GM21360 (cell line): ENCODE results near the gene SAMD4B.
"Not testable (repeated sequence)": the region's sequence is repeated elsewhere in the genome, so short reads cannot be mapped to it uniquely, and the experiment has no call there.

Experiments used
- ATAC-seq: cut with Tn5 transposase; IDR thresholded peaks from one replicate; pipeline ENCODE4 v1.9.1; 2021; ENCODE audit warnings: mild to moderate bottlenecking, moderate library complexity; ENCODE audit not compliant: unreplicated experiment

Gene SAMD4B

DNA sequence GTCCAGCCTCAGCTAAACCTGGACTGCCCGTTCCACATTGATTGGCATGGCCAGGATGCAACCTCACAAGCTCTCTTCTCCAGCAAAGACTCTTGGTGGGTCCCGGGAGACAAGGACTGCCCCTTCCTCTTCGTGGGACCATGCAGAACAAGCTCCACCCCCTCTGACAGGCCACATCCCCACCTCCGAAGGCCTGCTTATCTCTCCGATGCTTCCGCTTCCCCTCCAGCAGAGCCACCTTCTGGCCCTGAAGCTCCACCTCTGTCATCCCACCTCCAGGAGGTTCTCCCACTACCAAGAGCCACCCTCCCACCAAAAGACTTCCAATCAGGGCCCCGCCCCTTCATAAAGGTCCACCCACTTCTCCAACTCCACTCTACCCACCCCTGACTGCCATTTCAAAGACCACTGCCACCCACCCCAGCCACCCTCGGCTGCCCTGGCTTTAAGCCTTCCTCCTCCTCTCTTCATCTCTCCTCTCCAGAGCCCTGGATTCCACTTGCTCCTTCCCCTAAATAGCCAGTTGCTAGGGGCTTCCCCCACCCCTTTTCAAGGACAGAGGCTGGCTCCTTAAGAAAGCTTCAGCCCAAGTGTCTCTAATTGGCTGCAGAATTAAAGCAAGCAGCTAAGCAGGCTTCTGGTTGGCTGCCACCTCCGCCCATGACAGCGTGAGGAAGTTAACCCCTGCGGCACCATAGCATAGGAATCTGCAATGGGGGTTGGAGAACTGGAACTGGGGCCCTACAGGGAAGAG lies 31.5 kb upstream of the SAMD4B start:
- no peak for ATAC-seq

DNA sequence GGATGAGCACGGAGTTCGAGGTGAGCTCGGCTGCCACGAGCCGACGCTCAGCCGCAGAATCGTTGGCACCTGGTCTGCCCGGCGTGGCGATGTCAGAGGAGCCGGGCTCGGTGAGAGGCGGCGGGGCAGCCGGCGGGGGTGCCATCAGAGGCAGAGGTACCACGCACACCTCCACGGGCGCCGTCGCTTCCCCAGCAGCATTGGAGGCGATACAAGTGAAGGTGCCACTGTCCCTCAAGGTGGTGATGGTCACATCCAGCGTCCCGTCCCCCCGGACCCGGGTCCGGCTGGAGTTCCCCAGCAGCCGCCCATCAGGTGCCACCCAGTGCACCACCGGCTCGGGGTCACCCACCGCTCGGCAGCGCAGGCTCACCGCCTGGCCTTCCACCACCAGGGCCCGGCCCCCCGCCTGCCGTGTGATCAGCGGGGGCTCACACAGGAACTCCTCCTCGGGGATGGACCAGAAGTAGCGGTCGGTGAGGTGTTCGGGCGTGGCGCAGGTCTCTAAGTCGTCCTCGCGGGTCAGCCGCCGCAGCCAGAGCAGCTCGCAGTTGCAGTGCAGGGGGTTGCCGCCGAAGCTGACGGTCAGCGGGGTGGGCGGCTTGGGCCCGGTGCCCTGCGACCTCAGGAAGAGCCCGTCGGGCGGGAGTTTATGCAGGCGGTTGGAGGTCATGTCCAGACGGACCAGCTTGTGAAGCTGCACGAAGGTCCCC lies 28.0 kb upstream of the SAMD4B start:
- no peak for ATAC-seq

DNA sequence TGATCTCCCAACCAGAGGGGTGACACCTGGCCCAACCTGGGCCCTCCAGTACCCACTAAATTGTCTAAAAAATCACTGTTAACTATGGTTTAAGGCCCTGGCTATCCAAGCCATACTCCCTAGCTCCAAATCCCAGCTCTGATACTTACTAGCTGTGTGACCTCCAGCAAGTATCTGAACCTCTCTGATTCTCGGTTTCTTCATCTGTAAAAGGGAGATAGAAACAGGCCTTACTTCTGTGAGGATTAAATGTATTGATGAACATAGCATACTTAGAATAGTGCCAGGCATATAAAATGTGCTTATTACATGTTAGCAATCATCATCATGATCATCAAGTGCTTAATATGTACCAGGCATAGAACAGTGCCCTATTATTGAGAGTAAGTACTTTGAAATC lies 26.3 kb upstream of the SAMD4B start:
- no peak for ATAC-seq

DNA sequence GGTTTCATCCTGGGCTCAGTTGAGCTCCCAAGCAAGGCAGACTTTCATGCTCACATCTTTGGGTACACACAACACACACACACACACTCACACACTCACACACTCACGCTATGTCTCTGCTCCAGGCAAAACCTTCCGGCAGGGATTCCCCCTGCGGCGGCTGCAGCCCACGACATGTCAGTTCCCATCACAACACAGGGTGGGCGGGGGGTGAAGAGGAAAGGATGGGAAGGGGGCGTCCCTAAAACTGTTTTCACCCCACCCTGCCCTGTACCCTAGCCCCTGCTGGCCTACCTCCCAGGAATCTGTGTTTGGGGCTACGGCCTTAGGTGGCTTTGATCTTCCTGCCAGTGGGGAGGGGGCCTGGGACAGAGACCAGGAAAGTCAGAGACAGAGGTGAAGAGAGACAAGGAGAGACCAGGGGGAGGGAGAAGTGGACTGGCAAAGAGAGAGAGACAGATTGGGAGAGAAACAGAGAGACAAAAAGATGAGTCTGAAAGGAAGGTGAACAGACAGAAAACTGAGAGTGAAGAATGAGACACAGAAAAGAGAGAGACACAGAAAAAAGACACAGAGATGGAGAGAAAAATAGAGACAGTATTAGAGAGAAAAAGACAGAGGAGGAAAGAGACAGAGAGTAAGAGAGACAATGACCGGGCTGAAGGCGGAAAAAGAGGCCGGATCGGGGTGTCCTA lies 25.4 kb upstream of the SAMD4B start:
- no peak for ATAC-seq

DNA sequence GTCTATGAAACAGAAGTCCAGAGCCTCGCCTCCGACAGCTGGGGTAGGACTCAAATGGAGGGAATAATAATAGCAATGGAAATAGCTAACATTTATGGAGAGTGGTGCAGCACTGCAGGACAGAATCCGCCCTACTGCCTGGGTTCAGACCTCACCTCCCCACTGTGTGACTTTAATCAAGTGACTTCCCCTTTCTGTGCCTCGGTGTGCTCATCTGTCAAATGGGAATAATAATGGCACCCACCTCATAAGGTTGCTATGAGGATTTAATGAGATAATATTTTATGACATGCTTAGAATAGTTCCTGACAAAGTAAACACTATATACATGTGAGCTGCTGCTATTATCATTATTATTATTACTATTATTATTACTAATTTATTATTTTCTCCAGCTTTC lies 24.7 kb upstream of the SAMD4B start:
- ATAC-seq, result no peak

DNA sequence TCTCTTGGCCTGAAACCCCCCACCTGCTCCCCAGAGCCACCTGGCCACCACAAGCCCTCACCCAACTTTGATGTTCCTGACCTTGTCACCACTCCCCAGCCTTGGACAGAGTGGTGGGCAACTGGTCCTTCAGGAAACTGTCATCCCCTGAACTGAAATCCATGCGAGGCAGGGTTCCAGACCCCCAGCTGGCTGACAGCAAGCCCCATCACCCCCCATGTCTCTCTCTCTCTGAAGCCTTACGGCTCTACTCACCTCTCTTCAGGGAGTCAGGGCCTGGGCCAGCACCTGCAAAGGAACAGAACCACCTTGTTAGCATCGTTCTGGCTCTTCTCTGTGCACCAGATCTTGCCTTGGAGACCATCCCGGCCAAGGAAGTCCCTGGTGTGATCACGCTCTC lies 24.1 kb upstream of the SAMD4B start:
- no peak for ATAC-seq

DNA sequence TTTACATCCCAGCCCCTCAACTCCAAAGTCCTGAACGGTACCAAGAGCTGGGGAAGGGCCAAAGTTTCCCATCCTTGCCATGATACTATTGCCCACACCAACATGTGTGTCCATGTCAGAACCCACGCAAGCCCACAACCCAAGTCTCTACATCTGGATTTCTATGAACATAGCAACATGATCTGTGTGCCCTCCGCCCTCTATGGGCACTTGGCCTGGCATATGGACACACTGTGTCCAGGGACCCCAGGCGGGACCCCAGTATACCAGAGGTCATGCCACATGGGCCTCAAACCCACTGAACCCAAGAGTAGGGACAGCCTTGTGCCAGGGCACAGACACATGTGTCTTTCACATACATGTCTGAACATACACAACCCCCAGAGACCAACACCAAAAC lies 23.5 kb upstream of the SAMD4B start:
- no peak for ATAC-seq

DNA sequence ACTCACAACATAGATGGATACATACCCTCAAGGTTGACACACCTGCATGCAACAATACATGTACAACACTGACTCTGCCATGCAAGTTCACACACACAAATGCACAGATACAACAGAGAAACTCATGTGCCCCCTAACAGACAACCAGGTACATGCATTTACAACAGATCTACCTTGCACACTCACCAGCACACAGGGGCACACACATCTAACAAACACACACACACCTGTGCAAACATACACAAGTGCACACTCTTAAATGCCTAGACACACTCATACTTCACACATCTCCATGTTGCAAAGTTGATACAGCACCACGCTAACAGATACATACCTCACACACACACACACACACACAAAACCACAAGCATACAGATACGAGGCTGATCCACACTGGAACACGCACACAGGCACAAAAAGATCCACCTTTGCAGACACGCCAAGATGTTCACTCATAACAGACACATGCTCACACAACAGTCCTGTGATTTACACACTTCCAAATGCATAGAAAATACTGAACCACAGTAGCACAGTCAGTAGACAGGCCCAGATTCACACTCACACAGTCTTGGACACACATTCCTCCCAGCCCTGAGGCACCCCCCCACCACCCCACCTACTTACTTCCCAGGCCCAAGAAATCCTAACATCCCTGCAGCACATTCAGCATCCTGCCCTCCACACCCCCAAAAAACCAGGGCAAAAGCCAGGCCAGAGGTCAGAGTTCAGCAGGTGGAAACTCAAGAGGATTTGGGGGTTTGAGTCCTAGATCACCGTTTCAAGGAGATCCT lies 22.9 kb upstream of the SAMD4B start:
- ATAC-seq, result no peak

DNA sequence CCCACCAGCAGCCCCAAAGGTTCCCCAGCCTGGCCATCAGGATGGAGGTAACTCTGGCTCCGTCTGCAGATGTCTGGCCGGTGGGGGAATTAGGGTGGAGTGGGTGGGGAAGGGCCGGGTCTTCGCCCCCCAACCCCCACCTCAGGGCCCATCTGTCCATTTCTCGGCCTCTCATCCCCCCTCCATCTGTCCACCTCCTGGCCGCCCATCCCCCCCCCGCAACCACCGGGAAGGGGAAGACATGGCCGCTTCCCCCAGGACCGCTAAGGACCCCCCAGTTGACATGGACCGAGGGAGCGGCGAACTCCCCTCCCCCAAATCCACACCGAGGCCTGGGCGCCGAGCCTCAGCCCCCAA lies 22.4 kb upstream of the SAMD4B start:
- ATAC-seq, result no peak

DNA sequence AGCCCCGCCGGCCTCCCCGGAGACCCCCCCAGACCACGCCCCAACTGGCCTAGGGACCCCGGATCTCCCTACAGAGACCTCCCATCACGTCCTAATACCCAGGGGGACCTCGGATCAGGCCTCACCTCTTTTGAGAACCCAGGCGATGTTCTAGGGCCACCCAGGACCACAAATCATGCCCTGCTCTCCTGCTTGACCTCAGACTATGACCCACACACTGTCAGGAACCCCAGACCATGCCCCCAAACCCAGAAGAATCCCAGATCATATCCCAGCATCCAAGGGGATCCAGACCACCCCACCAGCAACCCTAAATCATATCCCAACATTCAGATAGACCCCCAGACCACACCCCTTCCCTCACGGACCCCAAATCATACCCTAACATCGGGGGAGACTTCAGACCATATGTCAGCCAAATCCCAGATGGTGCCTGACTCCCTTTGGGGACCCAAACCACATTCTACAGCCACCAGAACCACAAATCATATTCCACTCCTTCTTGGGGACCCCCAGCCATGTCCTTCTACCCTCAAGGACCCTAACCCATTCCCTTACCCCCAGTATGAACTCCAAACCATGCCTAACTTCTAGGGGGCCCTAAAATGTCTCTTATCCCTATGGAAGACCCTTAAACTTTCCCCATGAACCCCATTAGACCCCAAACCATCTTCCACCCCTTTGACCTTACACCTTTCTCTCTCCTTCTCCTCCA lies 20.9 kb upstream of the SAMD4B start:
- ATAC-seq, result no peak

DNA sequence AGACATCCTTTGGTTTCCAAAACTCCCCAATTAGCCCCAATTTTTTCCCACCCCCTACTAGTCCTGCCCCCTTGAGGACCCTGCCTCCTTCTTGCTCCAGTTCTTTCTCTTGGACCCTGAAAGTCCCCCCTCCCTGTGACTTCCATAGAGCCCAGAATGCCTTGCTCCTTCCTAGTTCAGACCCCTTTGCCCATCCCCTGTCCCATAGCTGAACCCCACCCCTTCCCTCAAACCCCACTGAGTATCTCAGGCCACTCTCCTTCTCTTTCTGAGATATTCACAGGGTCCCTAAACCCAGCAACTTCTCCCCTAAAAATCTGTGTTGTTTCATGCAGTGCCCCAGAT lies 20.4 kb upstream of the SAMD4B start:
- ATAC-seq, result no peak

DNA sequence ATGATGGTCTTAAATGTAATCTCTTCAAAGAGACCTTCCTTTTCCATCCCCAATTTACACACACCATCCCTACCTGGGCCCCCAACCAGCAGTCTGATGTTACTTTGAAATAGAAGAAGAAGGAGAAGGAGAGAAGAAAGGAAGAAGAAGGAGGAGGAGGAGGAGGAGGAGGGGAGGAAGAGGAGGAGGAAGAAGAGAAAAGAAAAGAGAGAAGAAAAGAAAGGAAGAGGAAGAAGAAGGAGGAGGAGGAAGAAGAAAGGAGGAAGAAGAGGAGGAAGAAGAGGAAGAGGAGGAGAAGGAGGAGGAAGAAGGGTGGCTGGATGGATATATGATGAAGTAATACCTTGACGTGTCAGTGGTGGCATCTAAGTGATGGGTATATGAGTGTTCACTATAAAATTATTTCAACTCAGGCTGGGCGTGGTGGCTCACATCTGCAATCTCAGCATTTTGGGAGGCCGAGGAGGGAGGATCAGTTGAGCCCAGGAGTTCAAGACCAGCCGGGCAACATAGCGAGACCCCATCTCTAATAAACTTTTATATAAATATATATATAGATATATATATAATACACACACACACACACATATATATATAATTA lies 17.9 kb upstream of the SAMD4B start:
- no peak for ATAC-seq

DNA sequence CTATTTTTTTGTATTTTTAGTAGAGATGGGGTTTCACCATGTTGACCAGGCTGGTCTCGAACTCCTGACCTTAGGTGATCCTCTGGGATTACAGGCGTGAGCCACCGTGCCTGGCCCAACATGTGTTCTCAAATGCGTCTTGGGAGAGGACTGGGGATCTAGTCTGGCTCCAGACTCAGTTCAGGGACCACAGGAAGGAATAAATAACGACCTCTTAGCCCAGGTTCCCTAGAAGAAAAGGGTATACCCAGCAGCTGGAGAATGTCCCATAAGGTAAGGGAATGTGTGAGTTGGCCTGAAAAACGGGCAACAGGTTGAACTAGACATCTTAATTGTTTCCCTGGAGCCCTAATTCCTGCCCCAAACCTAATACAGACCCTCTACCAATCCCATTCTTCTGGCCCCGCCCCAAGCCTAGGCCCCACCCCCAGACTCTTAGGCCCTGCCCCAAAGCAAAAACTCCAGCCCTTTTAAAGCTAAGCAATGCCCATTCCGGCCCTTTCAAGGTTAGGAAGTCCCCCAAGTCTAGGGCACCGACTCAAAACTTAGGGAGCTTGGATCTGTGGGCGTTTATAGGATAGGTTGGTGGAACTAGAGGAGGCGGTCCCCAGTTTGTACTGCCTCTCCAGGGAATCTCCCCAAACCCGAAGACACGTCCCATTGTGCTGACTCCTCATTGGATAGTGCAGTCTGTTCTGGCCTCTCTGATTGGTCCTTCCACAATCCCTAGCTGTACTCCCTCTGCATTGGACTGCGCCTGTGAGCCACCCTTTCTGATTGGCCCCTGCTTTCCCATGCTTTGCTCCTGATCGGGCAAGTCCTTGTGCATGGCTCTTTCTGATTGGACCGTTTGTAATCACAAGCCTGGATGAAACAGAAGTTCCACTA lies 16.2 kb upstream of the SAMD4B start:
- ATAC-seq, result no peak

DNA sequence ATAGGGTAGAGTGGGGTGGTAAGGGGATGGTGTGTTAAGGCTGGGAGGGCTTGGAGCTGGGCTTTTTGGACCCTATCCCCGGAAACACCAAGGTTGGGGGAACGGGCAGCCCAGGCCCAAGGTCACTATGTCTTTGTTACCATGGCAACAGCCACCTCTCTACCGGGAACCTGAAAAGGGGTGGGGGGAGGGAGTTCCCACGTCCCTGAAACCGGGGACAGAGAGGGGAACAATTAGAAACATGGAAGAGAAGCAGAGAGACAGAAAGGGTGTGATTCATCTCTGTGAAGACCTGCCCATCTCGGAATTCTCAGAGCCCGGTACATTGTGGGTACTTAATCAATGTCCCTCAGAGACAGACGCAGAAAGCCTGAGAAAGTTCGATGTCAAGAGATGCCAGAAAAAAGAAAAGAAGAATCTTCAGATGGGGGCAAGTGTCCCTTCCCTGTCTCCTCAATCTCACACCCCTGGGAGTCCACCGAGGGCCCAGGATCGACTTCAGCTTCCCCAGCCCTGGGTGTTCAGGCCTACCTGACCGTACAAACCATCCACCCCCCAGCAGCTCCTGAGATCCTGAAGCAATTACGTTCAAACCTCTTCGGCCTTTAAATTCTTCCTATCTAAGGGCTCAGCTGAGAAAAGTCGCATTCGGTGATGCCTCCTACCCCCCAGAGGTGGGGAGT lies 14.7 kb upstream of the SAMD4B start:
- no peak for ATAC-seq

DNA sequence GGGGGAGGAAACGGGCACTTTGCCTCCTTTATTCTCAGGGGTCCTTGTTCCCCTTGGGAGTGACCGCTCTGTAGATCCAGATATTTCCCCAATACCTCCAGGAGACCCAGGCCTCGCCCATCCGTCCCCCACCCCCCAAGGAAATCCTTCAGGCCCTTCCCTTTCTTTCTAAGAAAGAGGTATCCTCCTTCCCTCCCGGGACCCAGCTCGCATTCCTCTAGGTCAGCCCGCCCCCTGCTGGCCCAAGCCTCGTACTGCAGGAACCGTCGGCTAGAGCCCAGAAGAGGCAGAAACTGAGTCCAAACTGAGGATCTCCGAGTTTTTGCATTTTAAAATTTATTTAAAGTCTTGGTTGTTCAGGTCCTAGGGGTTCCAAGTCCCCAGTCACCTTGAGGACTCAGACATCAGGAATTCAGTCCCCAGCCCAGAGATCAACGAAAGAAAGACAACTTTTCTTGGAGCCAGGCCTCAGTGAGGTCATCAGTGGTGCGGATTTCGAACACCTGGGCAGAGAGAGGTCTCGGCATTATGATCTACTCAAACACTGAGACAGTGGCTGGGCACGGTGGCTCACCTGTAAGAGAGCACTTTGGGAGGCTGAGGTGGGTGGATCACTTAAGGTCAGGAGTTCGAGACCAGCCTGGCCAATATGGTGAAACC lies 14.0 kb upstream of the SAMD4B start:
- no peak for ATAC-seq

DNA sequence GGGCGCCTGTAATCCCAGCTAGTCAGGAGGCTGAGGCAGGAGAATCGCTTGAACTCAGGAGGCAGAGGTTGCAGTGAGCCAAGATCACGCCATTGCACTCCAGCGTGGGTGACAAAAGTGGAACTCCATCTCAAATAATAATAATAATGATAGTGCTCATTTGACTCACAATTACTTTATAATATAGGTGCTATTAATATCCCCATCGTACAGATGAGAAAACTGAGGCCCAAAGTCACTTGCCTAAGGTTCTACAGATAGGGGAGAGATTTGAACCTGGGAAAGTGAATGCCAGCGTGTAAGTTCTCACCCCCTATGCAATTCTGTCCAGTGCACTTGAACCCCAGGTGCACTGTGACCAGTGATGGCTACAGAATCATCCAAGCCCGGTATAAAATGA lies 12.3 kb upstream of the SAMD4B start:
- ATAC-seq, result no peak

DNA sequence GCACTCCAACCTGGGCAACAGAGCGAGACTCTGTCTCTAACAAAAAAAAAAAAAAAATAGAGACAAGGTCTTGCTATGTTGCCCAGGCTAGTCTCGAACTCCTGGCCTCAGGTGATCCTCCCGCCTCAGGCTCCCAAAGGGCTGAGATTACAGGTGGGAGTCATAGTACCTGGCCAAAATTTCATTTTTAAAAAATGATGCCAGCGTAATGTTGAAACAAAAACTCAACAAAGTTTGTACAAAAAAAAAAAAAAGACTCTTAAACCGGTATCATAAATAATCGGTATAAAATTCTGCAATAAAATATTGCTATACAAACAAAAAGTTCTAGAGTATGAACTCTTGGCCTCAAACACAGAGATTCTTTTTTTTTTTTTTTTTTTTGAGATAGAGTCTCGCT lies 9.9 kb upstream of the SAMD4B start:
- ATAC-seq, result no peak

DNA sequence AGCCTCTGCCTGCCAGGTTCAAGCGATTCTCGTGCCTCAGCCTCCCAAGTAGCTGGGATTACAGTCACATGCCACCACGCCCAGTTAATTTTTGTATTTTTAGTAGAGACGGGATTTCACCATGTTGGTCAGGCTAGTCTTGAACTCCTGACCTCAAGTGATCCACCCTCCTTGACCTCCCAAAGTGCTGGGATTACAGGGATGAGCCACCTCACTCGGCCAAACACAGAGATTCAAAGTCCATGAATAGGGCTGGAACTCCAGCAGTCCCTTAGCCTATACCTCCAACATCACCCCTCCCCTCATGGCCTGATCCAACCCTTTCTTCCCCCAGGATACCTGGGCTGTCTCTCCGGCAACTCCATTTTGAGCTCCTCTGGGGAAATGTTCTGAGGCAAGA lies 9.5 kb upstream of the SAMD4B start:
- ATAC-seq, result not testable (repeated sequence)
